Measurements from ENCODE around the gene TBR1.

DNA sequence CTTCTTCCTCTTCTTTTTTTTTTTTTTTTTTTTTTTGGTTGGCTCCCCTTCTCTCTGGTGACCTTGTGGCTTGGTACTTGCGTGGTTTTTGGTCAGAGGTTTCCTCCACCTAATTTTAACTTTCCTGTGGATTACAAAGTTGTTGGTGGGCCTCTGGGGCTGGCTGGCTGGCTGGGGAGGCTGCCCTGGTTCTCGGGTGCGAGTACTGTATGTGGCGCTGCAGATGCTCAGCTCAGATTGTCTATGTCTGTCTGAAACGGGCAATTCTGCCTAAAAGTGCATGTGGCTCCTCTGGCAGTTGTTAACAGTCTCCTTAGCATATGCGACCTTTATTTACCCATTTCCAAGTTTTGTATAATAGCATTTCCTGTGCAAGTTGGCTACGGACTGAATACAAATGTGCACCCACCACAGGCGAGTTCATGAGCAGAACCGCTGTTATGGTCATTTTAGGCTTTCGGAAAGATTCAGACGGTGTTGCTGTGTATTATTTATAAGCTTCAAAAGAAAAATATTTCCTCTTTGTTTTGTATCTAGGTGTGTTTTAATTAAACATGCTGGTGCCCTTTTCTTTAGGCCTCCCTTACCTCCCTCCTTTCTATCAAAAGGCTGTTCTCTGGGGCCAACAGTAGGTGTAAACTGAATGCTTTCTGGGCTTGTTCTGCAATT, 4.4 kb downstream of the TBR1 start:
- TF ChIP-seq, protein P1, sequence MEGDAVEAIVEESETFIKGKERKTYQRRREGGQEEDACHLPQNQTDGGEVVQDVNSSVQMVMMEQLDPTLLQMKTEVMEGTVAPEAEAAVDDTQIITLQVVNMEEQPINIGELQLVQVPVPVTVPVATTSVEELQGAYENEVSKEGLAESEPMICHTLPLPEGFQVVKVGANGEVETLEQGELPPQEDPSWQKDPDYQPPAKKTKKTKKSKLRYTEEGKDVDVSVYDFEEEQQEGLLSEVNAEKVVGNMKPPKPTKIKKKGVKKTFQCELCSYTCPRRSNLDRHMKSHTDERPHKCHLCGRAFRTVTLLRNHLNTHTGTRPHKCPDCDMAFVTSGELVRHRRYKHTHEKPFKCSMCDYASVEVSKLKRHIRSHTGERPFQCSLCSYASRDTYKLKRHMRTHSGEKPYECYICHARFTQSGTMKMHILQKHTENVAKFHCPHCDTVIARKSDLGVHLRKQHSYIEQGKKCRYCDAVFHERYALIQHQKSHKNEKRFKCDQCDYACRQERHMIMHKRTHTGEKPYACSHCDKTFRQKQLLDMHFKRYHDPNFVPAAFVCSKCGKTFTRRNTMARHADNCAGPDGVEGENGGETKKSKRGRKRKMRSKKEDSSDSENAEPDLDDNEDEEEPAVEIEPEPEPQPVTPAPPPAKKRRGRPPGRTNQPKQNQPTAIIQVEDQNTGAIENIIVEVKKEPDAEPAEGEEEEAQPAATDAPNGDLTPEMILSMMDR (conservative IDR thresholded peaks at IDR 0.05) = no peak
- TF ChIP-seq ZFX (IDR thresholded peaks at IDR 0.05) = no peak
